Posterior vena cava (tissue), 2 donors: ENCODE measurements around the gene LSG1. TPM values are rescaled to one million over a fixed set of nuclear protein-coding genes. Genes with fewer than 3 reads are reported as not detected.

ENCODE experiments used
- DNase-seq: peaks from one replicate; pipeline ENCODE4 v3.0.0-alpha.2; 2020; ENCODE audit warnings: low spot score
- intact Hi-C, 2 donors: fragments of 100-400 bp; cut with DNase I; formaldehyde crosslinking; loops; one replicate each; pipeline versions ENCODE4 v1.14.1 to v1.14.2; 2022 to 2023
- total RNA-seq, 2 donors: library from RNA; stranded (reverse); fragmentation: NEBNext Ultra II Directional; extraction: Animal tissue kit (Norgen Biotek cat#: 25700); gene quantifications; one replicate each; pipeline ENCODE4 v1.2.1, GENCODE V29; 2021
- donor health status: DM: yes; HTN: yes; CAD: no.
- donor health status: DM: yes; HTN: yes; CAD: no.

LSG1 gene
- total RNA-seq, 2 donors from 2014 or later: 20.7 to 28.5 TPM

- no peak for DNase-seq
- intact Hi-C loops: loop anchor here in 1 of 2 donors (10.0 kb wide), 2 partner anchors 186 to 836 kb away; no protein-coding TSS in a partner anchor
Observed at GRCh38 chr3:194688946-194689345, 17.0 kb upstream of the LSG1 start.

DNA sequence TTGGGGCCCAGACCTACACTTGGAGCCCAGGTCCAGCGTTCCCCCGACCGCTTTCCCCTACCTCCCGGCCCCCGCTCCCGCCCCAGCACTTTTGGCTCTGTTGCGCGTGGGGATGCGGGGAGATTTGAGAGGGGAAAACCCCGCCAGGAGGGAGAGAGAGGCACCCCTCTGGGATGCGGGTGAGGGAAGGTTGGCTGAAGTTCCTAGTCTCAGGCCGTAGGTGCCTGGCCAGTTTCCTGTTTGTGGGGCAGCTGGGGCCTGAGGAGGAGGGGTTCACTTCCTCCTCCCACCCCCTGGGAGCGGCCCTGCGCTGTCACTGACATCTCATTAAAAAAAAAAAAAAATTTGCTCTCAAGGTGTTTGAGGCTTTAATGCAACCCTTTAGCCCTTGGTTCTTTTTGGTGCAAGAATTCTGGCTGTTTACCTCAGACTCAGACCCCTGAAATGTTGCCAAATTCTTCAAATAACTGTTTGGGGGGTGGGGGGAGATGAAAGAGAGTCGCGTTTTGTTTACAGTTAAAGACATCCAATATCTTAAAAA, 16.3 kb upstream of the LSG1 start:
- intact Hi-C loops: loop anchor here in 1 of 2 donors (10.0 kb wide), 2 partner anchors 187 to 837 kb away; no protein-coding TSS in a partner anchor
- no peak for DNase-seq

GRCh38 chr3:194687638-194688199, 15.7 kb upstream of the LSG1 start:
- intact Hi-C loops: loop anchor here (1.0 to 10.0 kb wide), 3 partner anchors 187 to 837 kb away; no protein-coding TSS in a partner anchor
- peak; percentile 90 for DNase-seq

DNA sequence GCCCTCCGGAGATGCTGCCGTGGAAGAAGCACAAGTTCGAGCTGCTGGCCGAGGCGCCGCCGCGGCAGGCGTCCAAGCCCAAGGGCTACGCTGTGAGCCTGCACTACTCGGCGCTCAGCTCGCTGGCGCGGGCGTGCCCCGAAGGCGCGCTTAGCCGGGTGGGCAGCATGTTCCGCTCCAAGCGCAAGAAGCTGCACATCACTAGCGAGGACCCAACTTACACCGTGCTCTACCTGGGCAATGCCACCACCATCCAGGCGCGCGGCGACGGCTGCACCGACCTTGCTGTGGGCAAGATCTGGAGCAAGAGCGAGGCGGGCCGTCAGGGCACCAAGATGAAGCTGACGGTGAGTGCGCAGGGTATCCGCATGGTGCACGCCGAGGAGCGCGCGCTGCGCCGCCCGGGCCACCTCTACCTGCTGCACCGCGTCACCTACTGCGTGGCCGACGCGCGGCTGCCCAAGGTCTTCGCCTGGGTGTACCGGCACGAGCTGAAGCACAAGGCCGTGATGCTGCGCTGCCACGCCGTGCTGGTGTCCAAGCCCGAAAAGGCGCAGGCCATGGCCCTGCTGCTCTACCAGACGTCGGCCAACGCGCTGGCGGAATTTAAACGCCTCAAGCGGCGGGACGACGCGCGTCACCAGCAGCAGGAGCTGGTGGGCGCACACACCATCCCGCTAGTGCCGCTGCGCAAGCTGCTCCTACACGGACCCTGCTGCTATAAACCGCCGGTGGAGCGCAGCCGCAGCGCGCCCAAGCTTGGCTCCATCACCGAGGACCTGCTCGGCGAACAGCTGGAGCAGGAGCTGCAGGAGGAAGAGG, 15.0 kb upstream of the LSG1 start:
- peak; percentile 90 for DNase-seq
- intact Hi-C loops: loop anchor here (1.0 to 10.0 kb wide), 3 partner anchors 188 to 838 kb away; no protein-coding TSS in a partner anchor

- intact Hi-C loops: loop anchor here in 1 of 2 donors (10.0 kb wide), 2 partner anchors 188 to 838 kb away; no protein-coding TSS in a partner anchor
- DNase-seq: no peak
Observed at GRCh38 chr3:194686414-194686815, 14.4 kb upstream of the LSG1 start.

GRCh38 chr3:194685718-194686413, 13.9 kb upstream of the LSG1 start, which contains the start of gene FAM43A:
Gene FAM43A (plus strand): TSS chr3:194685883. CDS start chr3:194686827, 944 bp downstream.
- intact Hi-C loops: loop anchor here in 1 of 2 donors (10.0 kb wide), 2 partner anchors 189 to 839 kb away; no protein-coding TSS in a partner anchor
- peak; percentile 98 for DNase-seq

DNA sequence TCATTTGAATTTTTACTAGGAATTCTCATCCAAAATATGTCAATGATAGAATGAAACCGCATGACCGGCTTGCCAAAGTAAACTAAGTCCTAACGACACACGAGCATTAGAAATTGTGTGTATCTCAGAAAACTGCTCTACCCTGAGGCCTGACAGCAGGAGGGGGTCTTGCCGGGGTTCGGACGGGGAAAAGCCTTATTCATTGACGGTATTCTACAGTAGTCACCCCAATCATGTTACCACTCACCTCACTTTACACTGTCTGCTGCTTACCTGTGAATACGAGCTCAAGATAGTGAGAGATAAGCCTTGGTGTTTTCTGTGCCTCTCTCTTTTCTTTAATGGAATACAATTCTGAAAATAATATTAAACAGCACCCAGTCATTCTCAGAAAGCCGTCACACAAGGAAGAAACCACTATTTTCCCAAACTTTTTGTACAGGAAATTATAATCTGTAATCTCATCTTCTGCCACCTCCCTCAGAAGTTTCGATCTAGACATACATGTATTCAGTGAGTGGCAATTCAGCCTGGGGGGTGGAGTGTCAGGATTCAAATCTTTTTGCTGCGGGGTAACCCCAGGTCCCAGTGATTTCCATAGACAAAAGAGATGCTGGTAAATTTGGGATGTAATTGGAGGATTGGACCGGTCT, 13.2 kb upstream of the LSG1 start:
- no peak for DNase-seq
- intact Hi-C loops: loop anchor here in 1 of 2 donors (10.0 kb wide), 2 partner anchors 190 to 840 kb away; no protein-coding TSS in a partner anchor

DNA sequence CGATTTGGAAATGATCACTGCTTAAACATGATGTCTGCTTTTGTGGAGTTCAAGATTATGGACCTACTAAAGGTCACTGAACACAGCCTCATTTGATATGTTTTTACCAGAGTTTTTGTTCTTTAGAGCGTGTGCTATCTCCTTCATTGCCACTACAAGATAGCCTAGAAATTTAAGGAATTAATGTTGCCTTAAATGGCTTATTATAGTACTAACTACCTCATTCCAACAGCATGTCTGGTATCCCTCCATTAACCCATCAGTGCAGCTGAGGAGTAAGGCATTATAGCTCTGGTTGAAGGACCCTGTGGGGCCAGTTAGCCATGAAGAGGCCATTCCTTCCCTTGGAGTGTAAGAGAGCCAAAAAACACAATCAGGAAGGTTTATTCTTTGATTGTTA, 11.4 kb upstream of the LSG1 start:
- intact Hi-C loops: loop anchor here in 1 of 2 donors (2.0 to 10.0 kb wide), 3 partner anchors 191 to 841 kb away; no protein-coding TSS in a partner anchor
- DNase-seq: no peak

DNA sequence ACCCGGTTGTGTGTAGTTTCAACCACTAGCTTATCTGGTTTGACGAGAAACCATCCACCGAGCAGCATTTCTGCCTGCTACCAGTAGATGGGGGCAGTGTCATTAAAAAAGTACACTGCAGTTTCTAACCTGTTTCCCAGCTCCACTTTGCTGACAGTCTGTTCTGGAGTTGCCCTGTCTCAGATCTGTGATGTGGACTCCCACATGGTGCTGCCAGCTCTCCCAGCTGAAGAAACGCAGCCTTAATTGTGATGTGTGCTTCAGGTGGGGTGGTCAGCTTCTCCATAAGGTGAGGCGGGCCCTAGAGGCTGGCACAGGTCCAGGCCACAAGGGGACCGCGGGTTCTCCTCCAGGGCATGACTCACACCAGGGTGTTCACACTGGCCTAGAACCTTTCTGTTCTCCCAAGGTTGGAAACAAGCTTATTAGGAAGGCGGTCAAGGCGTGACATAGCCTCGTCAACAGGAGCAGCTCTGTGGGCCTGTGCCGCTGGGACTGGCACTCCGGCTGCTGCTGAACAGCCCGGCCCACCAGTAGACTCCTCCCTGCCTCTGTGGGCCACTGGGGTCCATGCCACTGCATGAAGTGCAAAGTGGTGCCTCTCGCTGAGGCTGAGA, 10.8 kb upstream of the LSG1 start:
- DNase-seq: peak; percentile 83
- intact Hi-C loops: loop anchor here in 1 of 2 donors (2.0 to 10.0 kb wide), 3 partner anchors 192 to 842 kb away; no protein-coding TSS in a partner anchor

- no peak for DNase-seq
- intact Hi-C loops: loop anchor here in 1 of 2 donors (2.0 to 10.0 kb wide), 3 partner anchors 193 to 843 kb away; no protein-coding TSS in a partner anchor
Observed at GRCh38 chr3:194682189-194682693, 10.2 kb upstream of the LSG1 start.

GRCh38 chr3:194680888-194681615, 9.1 kb upstream of the LSG1 start:
- intact Hi-C loops: loop anchor here in 1 of 2 donors (2.0 to 10.0 kb wide), 3 partner anchors 194 to 844 kb away; no protein-coding TSS in a partner anchor
- no peak for DNase-seq

DNA sequence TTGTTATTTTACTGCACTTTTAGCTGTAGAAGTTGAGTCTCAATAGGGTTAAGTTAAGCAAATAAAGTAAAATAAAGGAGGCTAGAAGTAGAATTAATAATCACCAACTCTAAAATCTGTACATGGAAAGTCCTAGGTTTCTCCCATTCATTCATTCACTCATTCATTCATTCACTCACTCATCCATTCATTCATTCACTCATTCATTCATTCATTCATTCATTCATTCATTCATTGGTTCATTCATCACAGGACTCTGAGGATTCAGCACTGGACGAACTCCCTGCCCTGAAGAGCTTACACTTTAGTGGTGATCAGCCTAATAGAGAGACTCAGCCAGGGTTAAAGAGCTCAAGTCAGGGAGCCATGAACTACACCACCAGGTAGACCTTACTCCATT, 4.5 kb upstream of the LSG1 start:
- intact Hi-C loops: loop anchor here in 1 of 2 donors (10.0 kb wide), 1 partner anchor 848 kb away; no protein-coding TSS in a partner anchor
- DNase-seq: no peak

GRCh38 chr3:194675680-194676079, 3.7 kb upstream of the LSG1 start:
- intact Hi-C loops: loop anchor here in 1 of 2 donors (10.0 kb wide), 1 partner anchor 849 kb away; no protein-coding TSS in a partner anchor
- no peak for DNase-seq

GRCh38 chr3:194675081-194675640, 3.2 kb upstream of the LSG1 start:
- DNase-seq: no peak
- intact Hi-C loops: loop anchor here in 1 of 2 donors (10.0 kb wide), 1 partner anchor 850 kb away; no protein-coding TSS in a partner anchor

DNA sequence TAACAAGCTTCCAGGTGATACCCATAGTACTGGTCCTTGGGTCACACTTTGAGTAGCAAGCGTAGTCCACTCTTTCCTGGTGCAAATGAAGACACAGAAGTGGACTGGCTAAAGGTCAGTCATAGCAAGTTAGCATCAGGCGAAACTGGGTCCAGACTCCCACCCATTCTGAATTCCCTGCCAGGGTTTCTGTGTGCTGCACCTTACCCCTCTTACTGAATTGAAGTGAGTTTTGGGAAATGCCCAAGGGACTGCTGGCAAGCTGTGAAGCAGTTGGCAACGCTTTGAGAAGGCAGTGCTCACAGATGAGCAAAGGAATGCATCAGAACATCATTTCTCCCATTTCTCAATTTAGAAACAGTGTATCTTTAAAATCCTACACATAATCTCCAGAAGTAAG, 1.8 kb upstream of the LSG1 start:
- intact Hi-C loops: loop anchor here in 1 of 2 donors (10.0 kb wide), 1 partner anchor 851 kb away; no protein-coding TSS in a partner anchor
- no peak for DNase-seq

DNA sequence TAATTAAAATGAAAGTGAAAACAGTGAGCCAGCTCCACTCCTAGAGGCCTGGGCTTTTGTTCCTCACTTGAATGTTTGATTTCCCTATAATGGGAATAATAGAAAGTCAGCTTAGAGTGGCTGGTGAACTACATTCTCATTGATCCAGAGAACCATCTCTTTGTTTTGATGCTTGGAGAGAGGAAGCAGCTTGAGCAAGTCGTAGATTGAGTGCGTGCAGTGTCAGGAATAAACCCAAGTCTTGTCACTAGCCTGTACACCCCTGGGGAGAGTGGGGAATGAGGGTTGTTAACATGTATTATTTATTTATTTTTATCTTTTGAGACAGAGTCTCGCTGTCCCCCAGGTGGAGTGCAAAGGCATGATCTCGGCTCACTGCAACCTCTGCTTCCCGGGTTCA, 885 bp upstream of the LSG1 start:
- intact Hi-C loops: loop anchor here in 1 of 2 donors (10.0 kb wide), 1 partner anchor 852 kb away; no protein-coding TSS in a partner anchor
- no peak for DNase-seq
